HG02852 (cell line): ENCODE results near the gene CPZ.
"Not testable (repeated sequence)": the region's sequence is repeated elsewhere in the genome, so short reads cannot be mapped to it uniquely, and the experiment has no call there.

Source experiments
- ATAC-seq: cut with Tn5 transposase; IDR thresholded peaks from one replicate; pipeline ENCODE4 v1.9.1; 2021; ENCODE audit warnings: mild to moderate bottlenecking, moderate library complexity; ENCODE audit not compliant: unreplicated experiment

CPZ gene

DNA sequence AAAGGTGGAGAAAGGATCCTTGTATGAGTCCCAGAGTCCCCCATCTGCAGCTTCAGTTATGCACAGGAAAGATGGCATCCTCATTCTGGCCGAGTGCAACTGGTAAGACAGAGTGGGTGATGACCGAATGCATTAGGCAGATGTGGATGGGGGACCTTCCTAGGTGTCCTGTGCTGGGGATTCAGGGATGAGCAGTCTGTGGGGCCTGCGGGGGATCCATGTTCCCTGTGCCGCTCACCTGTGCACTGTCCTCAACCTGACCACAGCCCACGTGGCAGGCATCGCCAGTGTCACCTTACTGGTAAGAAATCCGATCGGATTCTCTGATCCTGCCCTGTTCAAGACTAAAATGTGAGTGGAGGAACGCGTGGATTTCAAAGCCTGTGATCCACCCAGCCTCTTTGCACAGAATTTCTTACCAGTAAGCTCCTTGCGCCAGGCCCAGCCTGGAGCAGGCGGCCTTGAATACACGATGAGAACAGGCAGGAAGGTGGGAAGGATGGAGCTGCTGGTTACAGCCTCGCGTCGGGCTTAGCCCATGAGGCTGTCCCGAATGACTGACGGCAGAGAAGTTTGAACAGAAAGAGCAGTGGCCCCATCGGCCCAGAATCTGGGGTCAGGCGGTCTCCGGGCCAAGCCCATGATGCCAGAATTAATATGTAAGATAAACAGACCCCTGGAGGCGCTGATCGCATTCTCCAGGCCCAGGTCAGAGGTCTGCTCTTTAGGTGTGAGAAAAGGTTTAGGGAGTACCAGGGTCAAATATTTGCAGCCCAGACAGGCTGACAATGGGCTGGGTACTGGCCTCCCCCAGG is 56.5 kb downstream of the CPZ start:
- ATAC-seq = no peak

DNA sequence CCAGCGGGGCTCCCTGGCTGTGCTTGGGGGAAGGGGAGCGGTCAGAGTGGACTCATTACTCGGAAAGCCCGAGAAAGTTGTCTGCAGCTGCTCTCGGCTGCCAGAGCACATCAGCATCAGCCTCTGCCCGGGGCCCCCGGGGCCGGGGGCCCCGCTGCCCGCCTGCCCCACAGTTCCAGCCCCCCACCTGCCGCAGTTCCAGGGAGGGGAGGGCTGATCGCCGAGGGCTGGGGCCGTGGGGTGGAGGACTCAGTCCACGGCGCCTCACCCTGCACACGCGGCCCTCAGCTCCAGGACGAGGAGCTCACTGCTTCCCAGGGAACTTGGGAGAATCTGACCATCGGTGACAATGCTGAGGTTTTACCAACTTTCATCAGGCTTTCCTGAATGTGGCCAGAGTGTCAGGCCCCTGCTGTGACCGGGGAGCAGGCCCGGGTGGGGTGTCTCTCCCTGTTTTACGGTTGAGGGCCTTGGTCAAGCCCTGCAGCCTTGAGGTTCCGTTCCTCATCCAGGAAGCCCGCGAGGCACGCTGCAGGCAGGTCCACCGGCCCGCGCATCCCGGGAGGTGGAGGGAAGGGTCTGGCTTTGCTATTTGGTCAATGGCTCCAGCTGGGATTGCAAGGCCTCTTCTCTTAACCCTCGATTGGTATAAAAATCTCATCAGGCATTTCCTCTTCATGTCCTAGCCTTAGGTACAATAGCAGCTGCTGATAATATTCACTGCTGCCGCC is 57.2 kb downstream of the CPZ start:
- ATAC-seq = no peak

DNA sequence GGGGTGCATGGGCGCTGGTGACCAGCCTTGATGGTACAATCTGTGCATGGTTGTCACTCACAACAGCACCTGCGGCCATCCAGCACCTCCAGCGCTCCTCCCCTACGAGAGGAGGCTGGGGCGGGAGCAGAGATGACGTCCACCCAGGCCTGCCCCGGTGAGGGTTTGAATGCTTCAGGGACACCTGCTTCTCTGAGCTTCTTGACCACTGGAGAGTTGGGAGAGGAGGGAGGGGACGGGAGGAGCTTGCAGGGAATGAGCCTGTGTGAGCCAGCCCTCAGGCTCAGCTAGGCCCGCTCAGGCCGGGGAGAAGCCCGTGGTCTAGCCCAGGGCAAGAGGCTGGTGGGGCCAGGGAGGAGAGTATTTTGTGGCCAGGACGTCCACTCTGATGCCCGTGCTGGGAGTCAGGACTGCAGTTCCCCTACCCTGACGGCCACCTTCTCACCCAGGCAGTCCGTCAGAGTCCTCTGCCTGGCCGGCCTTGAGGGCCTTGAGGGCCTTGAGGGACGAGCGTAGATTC is 59.2 kb downstream of the CPZ start:
- no peak for ATAC-seq

- ATAC-seq = no peak
Measured at GRCh38 chr4:8652181-8653078, 59.9 kb downstream of the CPZ start.

DNA sequence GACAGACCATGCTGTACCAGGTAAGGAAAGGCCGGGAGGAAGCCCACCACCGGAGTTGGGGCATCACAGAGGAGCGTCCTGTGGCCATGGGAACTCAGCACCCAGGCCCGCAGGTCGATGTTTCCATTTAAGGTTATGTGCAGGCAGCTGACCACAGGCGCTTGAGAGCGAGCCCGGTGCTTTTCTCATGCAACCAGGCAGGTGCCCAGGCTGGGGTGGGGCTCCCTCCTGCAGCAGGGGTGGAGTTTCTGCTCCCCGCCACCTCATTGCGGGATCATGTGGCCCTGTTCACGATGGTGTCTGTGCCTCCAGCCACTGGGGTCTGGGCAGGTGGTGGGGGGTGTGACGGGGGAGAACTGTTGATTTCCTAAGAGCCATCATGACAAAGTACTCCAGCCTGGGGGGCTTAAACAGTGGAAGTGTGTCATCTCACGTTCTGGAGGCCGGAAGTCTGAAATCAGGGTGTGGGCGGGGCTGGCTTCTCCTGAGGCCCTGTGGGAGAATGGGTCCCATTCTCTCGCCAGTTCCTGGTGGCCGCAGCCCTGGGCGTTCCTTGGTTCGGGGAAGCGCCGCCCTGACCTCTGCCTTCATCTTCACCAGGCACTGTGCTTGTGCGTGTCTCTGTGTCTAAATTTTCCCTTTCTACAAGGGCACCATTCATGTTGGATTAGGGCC is 60.9 kb downstream of the CPZ start:
- ATAC-seq = no peak

GRCh38 chr4:8654139-8654538 is 61.6 kb downstream of the CPZ start:
- not testable (repeated sequence) for ATAC-seq

DNA sequence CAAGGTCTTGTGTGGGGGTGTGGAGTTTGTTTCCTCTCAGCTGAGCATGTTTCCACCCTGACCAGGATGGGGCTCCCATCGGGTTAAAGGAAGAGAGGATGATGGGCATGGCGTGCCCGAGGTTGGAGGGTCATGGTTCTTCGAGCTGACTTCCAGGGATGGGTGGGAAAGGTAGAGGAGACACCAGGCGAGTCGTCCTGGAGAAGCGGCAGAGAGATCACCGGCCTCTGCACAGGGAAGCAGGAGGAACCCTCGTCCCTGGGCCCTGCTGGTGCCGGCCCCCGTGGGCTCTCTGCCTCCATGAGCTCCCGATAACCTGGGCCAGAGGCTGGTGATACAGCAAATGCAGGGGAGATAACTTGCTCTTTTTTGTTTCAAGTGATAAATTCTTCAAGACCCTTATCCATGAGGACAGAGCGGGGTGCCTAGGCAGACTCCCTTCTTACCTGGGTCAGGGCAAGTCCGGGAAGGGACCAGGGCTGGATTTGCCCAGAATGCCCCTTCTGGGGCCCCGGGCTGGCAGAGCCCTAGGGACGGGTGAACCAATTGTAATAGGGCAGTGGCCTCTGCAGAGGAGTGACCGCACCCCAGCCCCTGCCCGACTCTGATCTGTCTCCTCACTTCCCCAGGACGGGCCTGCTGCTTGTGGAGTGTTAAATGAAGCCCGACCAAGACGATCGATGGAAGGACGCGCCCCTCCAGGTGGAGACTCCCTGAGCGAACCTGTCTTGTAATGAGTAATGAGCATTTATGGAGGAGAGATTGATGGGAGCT is 63.0 kb downstream of the CPZ start:
- no peak for ATAC-seq

- ATAC-seq = no peak
Measured at GRCh38 chr4:8656185-8656517, 63.6 kb downstream of the CPZ start.

DNA sequence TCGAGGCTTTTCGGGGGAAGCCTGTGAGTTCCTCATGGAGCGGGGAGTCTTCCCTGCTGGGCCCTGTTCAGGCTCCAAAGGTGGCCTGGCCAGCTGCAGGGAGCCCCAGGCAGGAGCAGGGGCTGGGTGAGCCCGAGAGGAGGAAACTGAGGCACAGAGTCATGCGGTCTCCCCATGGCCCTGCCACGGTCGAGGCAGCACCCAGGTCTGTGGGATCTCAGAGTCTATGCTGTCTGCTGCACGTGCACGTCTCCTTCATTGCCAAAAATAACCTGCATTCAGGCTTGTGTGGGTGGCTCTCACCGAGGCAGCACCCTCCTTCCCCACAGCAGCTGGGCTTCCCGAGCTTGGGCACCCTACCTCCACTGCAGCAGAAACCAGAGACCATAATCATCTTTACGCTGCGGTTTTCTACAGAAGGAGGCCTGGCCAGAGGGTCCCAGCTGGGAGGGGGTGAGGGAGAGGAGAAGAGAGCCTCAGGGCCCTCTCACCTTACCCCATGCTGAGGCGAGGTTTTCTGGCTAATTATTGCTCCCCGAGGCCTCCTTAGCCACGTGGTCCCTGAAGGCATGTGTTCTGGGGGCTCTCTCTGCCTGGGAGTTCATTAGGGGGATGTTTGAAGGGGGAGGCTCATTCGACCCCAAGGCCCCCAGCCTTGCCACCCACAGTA is 64.3 kb downstream of the CPZ start:
- ATAC-seq = no peak

DNA sequence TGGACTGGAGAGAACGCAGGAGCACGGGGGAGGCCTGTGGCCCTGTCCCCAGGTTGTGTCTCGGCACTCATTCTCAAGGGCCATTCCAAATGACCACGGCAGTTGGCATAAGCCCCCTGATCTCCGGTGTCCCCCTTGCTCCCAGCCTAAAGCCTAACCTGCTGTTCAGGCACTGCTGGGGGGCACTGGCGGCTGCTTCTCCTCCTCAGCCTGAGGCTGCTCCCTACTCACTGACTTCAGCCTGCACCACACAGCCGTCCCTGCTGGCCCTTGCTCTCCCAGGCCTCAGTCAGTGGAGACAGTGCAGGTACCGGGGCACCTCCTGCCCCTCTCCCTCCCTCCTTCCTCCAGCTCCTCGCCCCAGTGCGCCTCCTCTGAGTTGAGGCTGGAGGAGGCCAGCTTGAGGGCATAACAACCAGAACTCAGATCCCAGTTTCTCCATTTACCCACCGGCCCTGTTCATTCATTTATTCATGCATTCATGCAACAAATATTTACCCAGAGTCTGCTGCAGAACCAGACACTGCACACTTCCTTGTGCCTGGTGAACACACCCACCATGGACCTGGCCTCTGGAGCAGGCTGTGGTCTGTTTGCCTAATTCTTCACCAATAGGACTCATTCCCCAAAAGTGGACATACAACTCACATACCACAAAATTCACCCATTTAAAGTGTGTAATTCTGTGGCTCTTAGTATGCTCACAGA is 65.0 kb downstream of the CPZ start:
- ATAC-seq = no peak

- no peak for ATAC-seq
Measured at GRCh38 chr4:8662776-8663175, 70.2 kb downstream of the CPZ start.

DNA sequence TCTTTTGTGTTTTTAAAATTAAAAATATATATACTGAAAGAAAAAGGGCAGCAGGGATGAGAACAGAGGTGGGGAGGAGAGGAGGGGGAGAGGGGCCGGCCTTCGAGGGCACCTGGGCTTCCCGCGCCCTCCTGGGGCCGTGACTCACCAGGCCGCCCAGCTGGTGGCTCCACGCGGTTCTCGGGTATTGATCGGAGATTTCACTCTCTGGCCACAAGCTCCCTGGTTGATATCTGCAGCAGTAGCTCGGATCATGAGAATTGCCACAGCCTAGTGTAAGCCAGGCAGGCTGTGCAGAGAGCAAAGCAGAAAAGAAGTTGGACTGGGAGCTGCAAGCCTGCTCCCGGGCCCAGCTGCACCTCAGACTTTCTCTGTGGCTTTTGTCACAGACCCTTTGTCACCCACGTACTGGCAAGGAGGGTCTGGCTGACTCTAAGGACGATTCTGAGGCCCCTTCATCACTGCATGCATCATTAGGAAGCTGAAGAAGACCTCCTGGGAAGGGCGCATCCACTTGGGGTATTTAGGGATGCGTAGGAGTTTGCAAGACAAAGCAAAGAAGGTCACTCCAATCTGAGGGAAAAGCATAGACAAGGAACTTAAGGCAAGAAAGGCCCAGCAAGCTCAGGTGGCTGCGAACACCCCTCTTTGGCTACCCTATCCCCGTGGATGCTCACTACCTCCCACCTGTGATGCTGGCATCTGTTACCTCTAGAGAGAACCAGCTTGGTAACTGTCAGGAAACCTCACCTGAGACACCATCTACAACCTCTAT is 71.7 kb downstream of the CPZ start:
- ATAC-seq = no peak

GRCh38 chr4:8664976-8665375 is 72.4 kb downstream of the CPZ start:
- ATAC-seq = no peak

GRCh38 chr4:8665406-8666360 is 73.1 kb downstream of the CPZ start:
- ATAC-seq = no peak

- ATAC-seq = no peak
Measured at GRCh38 chr4:8666581-8666980, 74.0 kb downstream of the CPZ start.
